GM18502 (cell line): ENCODE data around the gene PAPOLB.

ENCODE experiments used
- ATAC-seq: cut with Tn5 transposase; IDR thresholded peaks from one replicate; pipeline ENCODE4 v1.9.1; 2021; ENCODE audit warnings: mild to moderate bottlenecking; ENCODE audit not compliant: unreplicated experiment, poor library complexity

PAPOLB gene

GRCh38 chr7:4878336-4879335 is 16.8 kb upstream of the PAPOLB start:
- no peak for ATAC-seq

DNA sequence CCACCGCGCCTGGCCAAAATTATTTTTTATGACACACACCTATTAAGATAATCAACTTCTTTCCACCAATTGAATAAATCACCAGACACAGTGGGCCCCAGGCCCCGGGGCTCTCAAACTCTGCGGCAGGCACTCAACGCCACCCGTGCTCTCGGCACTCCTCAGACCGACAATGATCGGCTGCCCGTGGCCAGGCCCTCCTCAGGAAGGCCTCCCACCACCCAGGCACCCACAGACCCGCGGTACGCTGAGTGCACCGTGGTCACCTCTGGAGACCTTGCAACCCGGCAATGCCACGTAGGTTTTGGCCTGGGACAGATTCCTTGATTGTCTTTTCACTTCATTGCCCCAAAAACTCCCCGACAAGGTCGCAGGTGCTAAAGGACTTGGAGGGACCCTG is 14.8 kb upstream of the PAPOLB start:
- ATAC-seq: no peak

DNA sequence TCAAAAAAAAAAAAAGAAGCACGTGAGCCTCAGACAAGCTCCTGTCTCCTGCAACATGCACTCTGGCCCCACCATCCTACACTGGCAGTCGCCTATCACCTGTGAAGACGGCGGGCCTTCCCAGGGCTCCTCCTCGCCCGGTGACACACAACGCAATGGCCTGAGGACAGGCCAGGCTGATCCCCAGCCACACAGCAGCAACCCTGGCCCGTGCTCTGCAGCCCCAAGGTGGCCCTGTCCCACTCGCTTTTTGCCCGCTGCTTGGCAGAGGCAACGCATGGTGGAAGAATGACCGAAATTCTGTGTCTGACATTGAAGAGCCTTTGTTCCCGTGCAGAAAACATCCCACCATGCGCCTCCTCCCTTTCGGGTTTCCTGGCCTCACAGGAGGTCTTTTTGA is 13.6 kb upstream of the PAPOLB start:
- no peak for ATAC-seq

- no peak for ATAC-seq
Observed at GRCh38 chr7:4873071-4873944, 11.5 kb upstream of the PAPOLB start.

- ATAC-seq: no peak
Observed at GRCh38 chr7:4871930-4872675, 10.3 kb upstream of the PAPOLB start.

- no peak for ATAC-seq
Observed at GRCh38 chr7:4871056-4871680, 9.3 kb upstream of the PAPOLB start.

GRCh38 chr7:4868493-4868892 is 6.7 kb upstream of the PAPOLB start:
- ATAC-seq: no peak

DNA sequence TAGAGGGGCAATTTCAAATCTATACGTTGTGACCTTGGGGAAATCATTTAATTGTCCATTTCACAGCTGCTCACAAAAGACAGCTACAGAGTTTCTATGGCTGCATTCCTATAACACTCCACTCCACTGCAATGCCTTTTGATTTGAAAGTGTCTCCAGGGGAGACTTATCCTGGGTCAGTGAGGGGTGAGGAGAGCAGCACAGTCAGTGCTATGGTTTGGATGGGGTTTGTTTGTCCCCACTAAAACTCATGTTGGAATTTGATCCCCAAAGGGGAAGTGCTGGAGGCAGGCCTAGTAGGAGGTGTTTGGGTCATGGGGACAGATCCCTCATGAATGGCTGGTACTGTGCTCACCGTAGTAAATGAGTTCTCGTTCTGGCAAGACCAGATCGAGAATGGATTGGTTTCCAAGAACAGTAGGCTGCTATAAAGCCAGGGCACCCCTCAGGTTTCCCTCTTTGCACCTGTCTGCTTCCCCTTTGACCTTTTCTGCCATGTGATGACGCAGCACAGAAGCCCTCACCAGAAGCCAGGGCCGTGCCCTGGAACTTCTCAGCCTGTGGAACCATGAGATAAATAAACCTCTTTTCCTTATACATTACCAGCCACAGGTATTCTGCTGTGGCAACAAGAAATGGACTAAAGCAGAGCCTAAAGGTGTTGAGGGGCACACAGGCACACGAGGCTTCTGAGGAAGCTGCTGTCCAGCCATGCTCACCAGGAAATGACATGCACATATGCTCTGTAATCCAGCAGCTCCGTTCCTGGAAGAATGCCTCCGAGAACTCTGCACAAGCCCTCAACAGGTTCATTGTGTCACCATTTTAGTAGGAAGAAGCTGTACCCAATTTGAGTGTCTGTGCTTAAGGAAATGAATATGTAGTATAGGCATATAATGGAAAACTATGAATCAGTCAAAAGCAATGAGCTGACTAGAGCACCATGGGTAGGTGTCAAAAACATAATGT is 5.0 kb upstream of the PAPOLB start:
- ATAC-seq: no peak

DNA sequence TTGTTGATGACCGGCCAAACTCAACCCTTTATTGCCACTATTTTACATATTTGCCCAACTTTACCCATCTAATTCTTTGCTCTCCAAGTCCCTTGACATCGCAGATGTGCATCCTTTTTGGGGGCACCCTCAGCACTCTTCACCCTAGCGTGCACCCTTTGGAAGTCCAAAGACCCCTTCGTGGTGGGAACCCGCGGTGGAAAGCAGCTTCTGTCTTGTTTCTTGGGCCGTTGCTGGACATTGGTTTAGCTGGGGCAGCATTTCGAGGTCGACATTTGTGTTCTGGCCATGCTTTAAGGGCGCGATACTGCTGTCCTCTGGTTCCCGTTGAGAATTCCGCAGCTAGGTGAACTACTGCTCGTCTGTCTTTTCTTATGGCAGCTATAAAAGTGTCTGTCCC is 326 bp upstream of the PAPOLB start:
- ATAC-seq: no peak

DNA sequence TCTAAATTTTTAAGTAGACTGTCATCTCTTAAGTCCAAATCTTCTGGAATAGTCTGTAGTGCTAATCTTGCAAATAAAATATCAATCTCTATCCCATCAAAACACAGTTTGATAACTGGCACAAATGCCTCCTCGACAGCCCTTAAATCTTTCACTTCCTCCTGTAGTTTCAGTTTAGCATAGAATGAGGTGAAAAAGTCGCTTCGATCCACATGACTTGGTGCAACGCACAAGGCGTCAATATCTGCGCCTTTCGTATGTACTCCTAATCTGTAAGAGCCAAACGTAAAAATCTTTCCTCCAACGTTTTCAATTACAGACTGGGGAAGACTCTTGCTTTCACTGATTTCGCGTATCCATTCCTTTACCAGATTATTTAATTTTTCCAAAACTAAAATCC is 603 bp downstream of the PAPOLB start:
- peak; percentile 65 for ATAC-seq

DNA sequence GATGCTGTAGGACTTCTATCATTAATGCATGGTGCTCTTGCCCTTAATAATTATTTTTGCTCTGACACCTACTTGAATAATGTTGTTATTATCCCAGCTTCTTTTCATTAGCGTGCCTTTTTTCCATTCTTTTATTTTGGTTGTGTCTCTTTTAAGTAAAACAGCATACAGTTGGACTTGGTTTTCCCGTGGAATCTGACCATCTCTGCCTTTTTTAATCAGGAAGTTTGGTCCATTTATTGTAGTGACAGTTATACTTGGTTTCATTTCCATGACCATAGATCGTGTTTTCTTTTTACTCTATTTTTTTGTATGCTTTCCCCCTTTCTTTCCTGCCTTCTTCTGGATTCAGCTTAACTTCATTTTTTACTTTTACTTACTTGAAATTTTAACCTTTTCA is 4.6 kb downstream of the PAPOLB start:
- no peak for ATAC-seq

DNA sequence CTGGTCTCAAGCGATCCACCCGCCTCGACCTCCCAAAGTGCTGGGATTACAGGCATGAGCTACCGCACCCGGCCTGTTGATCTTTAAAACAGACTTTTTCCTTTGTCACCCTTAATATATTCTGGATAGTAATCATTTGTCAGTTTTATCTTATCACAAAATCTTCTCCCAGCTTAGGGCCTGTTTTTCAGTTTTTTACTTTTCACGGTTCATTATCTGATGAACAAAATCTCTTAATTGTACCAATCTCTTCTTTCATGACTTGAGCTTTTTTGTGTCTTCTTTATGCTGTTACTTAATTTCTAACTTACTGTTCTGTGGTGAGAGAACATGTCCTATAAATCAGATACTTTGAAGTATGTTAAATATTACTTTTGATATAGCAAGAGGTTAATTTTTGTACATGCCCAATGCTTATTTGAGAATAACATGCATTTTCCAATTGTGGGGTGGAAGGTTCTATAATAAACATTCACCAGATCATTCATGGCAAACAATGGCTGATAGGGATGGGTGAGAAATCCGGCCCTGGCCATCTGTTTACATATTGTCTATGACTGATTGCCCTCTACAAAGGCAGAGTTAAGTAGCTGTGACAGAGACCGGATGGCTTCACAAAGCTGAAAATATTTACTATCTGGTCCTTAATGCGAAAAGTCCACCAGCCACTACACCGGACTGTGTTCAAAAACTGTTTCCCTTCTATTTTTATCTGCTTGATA is 5.3 kb downstream of the PAPOLB start:
- no peak for ATAC-seq

- ATAC-seq: no peak
Observed at GRCh38 chr7:4854916-4855315, 6.9 kb downstream of the PAPOLB start.

- no peak for ATAC-seq
Observed at GRCh38 chr7:4851459-4852422, 10.1 kb downstream of the PAPOLB start.

GRCh38 chr7:4850262-4850795 is 11.5 kb downstream of the PAPOLB start:
- ATAC-seq: no peak

- ATAC-seq: no peak
Observed at GRCh38 chr7:4849390-4849789, 12.4 kb downstream of the PAPOLB start.

DNA sequence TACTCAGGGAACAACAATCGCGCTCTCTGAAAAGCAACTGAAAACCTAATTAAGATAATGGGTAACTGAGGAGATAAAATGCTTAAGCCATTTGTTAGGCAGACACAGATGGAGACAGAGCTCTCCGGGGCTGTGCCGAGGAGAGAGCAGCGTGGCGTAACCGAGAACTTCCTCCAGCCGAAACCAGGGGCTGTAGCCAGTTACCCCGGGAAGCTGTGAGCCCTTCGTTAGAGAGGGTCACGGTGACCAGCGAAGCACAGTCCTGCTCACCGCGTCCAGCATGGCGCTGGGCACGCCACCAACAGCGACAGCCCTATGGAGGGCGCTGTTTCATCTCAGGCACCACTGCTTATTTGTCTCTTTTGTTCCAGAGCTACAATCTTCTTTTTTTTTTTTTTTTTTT is 16.1 kb downstream of the PAPOLB start:
- ATAC-seq: no peak
